GM12891 (cell line): Measurements from ENCODE around the gene TPR.

Experiments used
- DNase-seq: peaks from one replicate; pipeline ENCODE4 v3.0.0; 2011; ENCODE audit warnings: low spot score; ENCODE audit not compliant: insufficient read length
- FAIRE-seq: peaks from 2 replicates; lab custom pipeline; 2011; peaks lifted over from hg19 to GRCh38; lab: Jason Lieb, UNC
- PAX5 ChIP-seq: IDR thresholded peaks from 2 replicates; pipeline ENCODE4 v1.6.1; 2011; ENCODE audit warnings: low read length, moderate library complexity, mild to moderate bottlenecking; ENCODE audit not compliant: insufficient read depth, severe bottlenecking
- POLR2A ChIP-seq: IDR thresholded peaks from 2 replicates; pipeline ENCODE4 v1.6.1; 2011; ENCODE audit warnings: low read depth, low read length, control low read depth
- POLR2AphosphoS5 ChIP-seq: IDR thresholded peaks from 2 replicates; pipeline ENCODE4 v1.6.1; 2011; ENCODE audit warnings: low read depth, low read length, control low read depth
- POU2F2 ChIP-seq: IDR thresholded peaks from 2 replicates; pipeline ENCODE4 v1.6.1; 2011; ENCODE audit warnings: low read depth, mild to moderate bottlenecking, control low read depth, low read length, moderate library complexity
- SPI1 ChIP-seq: IDR thresholded peaks from 2 replicates; pipeline ENCODE4 v1.6.1; 2011; ENCODE audit warnings: low read depth, low read length, control low read depth
- TAF1 ChIP-seq: IDR thresholded peaks from 2 replicates; pipeline ENCODE4 v1.6.1; 2011; ENCODE audit warnings: low read depth, low read length, control low read depth

The TPR gene

GRCh38 chr1:186337554-186337953 lies 37.5 kb downstream of the TPR start:
- TF ChIP-seq POLR2AphosphoS5 (no peak), POU2F2 (no peak), PAX5 (no peak)
- DNase-seq (no peak), FAIRE-seq (no peak)

- DNase-seq (no peak), FAIRE-seq (no peak)
- no peak for TF ChIP-seq POLR2AphosphoS5
- TF ChIP-seq SPI1 = no peak
Observed at GRCh38 chr1:186330758-186331157, 44.3 kb downstream of the TPR start.

- DNase-seq (no peak), FAIRE-seq (no peak)
- TF ChIP-seq POLR2A (no peak), PAX5 (no peak), SPI1 (no peak), TAF1 (no peak), POU2F2 (no peak), POLR2AphosphoS5 (no peak)
Observed at GRCh38 chr1:186327331-186327730, 47.7 kb downstream of the TPR start.

GRCh38 chr1:186326009-186326408 lies 49.0 kb downstream of the TPR start:
- DNase-seq (no peak), FAIRE-seq (no peak)
- TF ChIP-seq POU2F2 (no peak), TAF1 (no peak), SPI1 (no peak), POLR2AphosphoS5 (no peak), PAX5 (no peak), POLR2A (no peak)

GRCh38 chr1:186325239-186325638 lies 49.8 kb downstream of the TPR start:
- no peak for TF ChIP-seq SPI1
- no peak for TF ChIP-seq POU2F2
- no peak for TF ChIP-seq POLR2AphosphoS5
- FAIRE-seq (no peak), DNase-seq (no peak)

- no peak for FAIRE-seq
Observed at GRCh38 chr1:186323865-186324264, 51.2 kb downstream of the TPR start.

DNA sequence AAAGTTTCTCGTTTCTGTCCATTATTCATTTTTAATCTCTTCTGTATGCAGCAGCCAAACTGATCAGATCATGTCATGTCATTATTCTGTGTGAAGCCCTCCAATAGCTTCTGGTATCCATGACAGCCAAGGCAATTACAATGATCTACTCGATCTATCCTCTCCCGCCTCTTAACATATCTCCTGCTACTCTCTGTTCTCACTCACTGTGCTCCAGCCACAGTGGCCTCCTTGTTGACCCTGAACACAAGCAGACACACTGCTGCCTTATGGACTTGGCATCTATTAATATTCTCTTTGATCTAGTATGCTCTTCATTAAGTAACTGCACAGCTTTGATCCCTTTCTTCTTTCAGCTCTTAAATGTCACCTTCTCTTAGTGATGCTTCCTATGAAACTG lies 59.5 kb downstream of the TPR start:
- no peak for DNase-seq
- no peak for TF ChIP-seq PAX5
- no peak for TF ChIP-seq POU2F2
- no peak for TF ChIP-seq POLR2A
- no peak for TF ChIP-seq SPI1
- no peak for TF ChIP-seq POLR2AphosphoS5
- no peak for TF ChIP-seq TAF1
- FAIRE-seq = no peak

More at GRCh38 chr1:186323865-186324264, 51.2 kb downstream of the TPR start:
- DNase-seq = no peak
- TF ChIP-seq POU2F2 (no peak), TAF1 (no peak), PAX5 (no peak), SPI1 (no peak), POLR2A (no peak), POLR2AphosphoS5 (no peak)

- no peak for TF ChIP-seq TAF1
- no peak for TF ChIP-seq POU2F2
- TF ChIP-seq SPI1 = no peak
- TF ChIP-seq POLR2AphosphoS5 = no peak
- TF ChIP-seq POLR2A = no peak
- no peak for TF ChIP-seq PAX5
- DNase-seq (no peak), FAIRE-seq (no peak)
Observed at GRCh38 chr1:186311375-186312051, 63.5 kb downstream of the TPR start.

- DNase-seq (no peak), FAIRE-seq (no peak)
- TF ChIP-seq POLR2A (no peak), SPI1 (no peak), PAX5 (no peak), POU2F2 (no peak), TAF1 (no peak), POLR2AphosphoS5 (no peak)
Observed at GRCh38 chr1:186310307-186310706, 64.7 kb downstream of the TPR start.

GRCh38 chr1:186308264-186309060 lies 66.6 kb downstream of the TPR start:
- FAIRE-seq (no peak), DNase-seq (no peak)
- TF ChIP-seq POLR2A (no peak), PAX5 (no peak), POU2F2 (no peak), TAF1 (no peak), POLR2AphosphoS5 (no peak), SPI1 (no peak)
